H1 (cell line): ENCODE measurements around the gene SOBP. TPM values are rescaled to one million over a fixed set of nuclear protein-coding genes. Genes with fewer than 3 reads are reported as not detected.

Experiments
- polyA plus RNA-seq, 7 experiments: library from polyadenylated mRNA; depleted of rRNA in 3 of 7; stranded (reverse) in 5 of 7; unstranded in 2 of 7; fragments of >200 nt in 5 of 7; fragments of 200-250 nt in 2 of 7; gene quantifications; 1 replicate in 5 of 7; 2 replicates in 1 of 7; 4 replicates in 1 of 7; pipeline versions ENCODE4 v1.2.1 to v1.2.3, GENCODE V29; 2011 to 2013; ENCODE audit warnings: missing spikeins in 2 of 7, mixed read lengths in 2 of 7
- total RNA-seq: library from RNA; stranded (reverse); fragmentation: NEBNext Ultra II Directional; extraction: Animal tissue kit (Norgen Biotek cat#: 25700); gene quantifications from 2 replicates; pipeline ENCODE4 v1.2.1, GENCODE V29; 2021
- TF ChIP-seq, protein P1 (sequence below): IDR thresholded peaks from 2 replicates; pipeline ENCODE4 v1.6.1; 2012; ENCODE audit warnings: low read length, inconsistent platforms
- TF ChIP-seq, protein P2 (sequence below): IDR thresholded peaks from 2 replicates; pipeline ENCODE4 v1.6.1; 2011; ENCODE audit warnings: low read length, improper control_type of control experiment
- TF ChIP-seq, protein P3 (sequence below): IDR thresholded peaks from 2 replicates; pipeline ENCODE4 v1.6.1; 2012; ENCODE audit warnings: inconsistent platforms

SOBP gene
- total and polyA plus RNA-seq, 2 of the 8 experiments (the other 6 are each of a cell fraction or from before 2014, with no cell fraction given) = 0.45 to 6.2 TPM

GRCh38 chr6:107479089-107479690 lies 10.7 kb upstream of the SOBP start (continued):
- TF ChIP-seq, protein P1, sequence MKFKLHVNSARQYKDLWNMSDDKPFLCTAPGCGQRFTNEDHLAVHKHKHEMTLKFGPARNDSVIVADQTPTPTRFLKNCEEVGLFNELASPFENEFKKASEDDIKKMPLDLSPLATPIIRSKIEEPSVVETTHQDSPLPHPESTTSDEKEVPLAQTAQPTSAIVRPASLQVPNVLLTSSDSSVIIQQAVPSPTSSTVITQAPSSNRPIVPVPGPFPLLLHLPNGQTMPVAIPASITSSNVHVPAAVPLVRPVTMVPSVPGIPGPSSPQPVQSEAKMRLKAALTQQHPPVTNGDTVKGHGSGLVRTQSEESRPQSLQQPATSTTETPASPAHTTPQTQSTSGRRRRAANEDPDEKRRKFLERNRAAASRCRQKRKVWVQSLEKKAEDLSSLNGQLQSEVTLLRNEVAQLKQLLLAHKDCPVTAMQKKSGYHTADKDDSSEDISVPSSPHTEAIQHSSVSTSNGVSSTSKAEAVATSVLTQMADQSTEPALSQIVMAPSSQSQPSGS = no peak
- TF ChIP-seq, protein P2, sequence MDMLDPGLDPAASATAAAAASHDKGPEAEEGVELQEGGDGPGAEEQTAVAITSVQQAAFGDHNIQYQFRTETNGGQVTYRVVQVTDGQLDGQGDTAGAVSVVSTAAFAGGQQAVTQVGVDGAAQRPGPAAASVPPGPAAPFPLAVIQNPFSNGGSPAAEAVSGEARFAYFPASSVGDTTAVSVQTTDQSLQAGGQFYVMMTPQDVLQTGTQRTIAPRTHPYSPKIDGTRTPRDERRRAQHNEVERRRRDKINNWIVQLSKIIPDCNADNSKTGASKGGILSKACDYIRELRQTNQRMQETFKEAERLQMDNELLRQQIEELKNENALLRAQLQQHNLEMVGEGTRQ = no peak
- TF ChIP-seq, protein P3, sequence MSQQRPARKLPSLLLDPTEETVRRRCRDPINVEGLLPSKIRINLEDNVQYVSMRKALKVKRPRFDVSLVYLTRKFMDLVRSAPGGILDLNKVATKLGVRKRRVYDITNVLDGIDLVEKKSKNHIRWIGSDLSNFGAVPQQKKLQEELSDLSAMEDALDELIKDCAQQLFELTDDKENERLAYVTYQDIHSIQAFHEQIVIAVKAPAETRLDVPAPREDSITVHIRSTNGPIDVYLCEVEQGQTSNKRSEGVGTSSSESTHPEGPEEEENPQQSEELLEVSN = no peak
